IPS-NIHi7 (cell line): ENCODE data around the gene HSDL1.

Experiments
- DNase-seq: peaks from one replicate; pipeline ENCODE4 v3.0.0; 2012; ENCODE audit warnings: mixed read lengths; ENCODE audit errors: extremely low spot score

The HSDL1 gene

DNA sequence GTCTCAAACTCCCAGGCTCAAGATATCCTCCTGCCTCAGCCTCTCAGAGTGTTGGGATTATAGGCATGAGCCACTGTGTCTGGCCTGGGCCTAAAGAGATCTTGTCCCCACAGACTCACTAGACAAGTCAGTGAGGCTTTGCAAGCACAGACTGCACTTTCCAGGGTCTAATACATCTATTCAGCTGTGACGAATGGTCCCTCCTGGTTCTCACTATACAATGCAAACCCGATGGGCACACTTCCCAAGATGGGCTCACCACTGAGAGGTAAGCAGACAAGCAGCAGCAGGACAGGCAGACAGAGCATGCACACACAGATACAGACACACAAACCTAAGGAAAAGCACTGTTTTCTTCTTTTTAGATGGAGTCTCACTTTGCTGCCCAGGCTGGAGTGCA, 37.1 kb downstream of the HSDL1 start:
- no peak for DNase-seq

DNA sequence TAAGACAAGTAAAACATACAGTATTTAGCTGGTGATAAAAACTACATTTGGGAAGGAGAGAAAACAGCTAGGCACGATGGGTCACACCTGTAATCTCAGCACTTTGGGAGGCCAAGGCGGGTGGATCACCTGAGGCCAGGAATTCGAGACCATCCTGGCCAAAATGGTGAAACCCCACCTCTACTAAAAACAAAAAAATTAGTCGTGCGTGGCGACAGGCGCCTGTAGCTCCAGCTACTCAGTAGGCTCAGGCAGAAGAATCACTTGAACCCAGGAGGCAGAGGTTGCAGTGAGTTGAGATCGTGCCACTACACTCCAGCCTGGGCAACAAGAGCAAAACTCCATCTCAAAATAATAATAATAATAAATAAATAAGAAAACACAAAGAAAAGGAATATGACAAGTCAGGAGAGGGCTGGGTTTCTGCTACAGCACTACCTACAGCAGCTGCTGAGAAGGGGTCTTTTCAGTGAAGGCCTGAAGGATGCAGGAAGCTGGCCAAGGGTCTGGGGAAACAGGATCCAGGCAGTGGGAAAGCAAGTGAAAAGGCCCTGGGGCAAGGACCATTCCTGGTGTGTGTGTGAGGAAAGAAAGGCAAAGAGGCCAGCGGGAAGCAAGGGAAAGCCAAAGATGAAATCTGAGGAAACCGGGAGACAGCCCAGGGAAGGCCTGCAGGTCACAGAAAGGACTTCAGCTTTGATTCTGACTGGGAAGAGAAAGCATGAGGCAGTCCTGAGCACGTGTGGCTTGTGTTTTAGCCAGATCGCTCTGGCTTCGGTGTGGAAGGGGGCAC, 38.8 kb downstream of the HSDL1 start:
- no peak for DNase-seq

DNA sequence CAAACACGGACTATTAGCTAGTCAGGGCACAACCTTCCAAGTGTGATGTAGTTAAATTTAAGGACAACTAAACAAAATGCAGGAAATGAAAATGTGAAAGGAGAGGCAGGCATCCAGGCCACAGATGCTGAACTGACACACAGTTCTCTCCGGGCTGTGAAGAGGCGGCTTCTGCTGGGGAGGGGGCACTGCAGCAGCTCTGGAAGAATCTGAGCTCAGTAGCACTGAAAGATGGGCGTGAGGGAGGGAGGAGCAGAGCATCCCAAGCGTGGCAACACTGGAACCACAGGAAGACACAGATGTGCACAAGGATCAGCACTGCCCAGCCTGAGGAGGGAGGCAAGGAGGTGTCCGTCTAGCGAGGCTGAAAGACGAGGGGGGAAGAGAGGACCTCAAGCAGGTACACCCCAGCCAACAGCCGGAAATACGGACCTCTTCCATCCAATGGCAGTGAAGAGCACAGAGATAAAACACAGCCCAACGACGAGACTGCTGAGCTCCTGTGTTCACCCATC, 39.6 kb downstream of the HSDL1 start:
- DNase-seq: no peak

DNA sequence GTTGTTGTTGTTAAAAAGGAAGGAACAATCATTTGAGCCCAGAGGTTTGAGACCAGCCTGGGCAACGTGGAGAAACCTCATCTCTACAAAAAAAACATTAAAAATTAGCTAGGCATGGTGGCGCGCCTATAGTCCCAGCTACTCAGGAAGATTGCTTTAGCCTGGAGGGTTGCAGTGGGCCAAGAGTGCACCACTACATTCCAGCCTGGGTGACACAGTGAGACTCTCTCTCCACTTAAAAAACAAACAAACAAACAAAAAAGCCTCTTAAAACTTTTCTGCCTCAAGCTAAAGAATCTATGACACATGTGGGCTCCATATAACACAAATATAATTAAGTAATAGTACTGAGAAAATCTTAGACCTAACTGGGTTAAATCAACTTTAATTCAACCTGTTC, 40.7 kb downstream of the HSDL1 start:
- no peak for DNase-seq

DNA sequence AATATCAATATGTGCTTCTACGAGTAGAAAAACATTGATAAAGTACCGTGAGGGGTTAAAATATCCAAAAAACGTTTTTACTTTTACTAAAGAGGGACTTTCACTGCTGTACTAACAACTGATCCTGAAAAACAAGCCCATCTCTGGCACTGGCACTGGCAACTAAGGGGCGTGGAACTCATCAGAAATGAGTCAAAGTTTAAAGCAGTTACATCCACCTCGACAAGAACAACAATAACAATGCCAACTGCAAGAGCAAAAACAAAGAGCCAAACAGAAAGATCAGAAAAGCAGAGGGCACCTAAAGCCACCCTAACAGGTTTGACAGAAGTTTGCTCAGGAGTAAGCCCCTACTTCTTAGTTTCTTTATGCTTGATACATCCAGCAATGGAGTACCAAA, 41.3 kb downstream of the HSDL1 start:
- DNase-seq: no peak

DNA sequence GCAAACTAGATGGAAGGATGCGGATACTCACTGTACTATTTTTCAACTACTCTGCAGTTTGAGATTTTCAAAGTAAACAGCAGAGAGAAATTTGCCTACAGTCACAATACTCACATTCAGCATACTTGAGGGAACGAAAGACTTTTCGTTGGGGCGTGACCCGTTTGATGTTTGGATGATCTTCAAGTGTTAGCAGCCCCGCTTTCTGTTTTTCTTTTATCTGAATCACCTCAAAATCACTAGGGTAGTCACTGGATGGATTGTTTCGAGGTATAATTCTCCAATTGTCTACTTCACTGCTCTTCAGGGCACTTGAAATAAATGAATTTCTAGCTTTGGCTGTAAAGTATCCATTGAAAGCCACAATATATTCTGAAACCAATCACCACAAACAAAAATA, 46.0 kb downstream of the HSDL1 start:
- no peak for DNase-seq

DNA sequence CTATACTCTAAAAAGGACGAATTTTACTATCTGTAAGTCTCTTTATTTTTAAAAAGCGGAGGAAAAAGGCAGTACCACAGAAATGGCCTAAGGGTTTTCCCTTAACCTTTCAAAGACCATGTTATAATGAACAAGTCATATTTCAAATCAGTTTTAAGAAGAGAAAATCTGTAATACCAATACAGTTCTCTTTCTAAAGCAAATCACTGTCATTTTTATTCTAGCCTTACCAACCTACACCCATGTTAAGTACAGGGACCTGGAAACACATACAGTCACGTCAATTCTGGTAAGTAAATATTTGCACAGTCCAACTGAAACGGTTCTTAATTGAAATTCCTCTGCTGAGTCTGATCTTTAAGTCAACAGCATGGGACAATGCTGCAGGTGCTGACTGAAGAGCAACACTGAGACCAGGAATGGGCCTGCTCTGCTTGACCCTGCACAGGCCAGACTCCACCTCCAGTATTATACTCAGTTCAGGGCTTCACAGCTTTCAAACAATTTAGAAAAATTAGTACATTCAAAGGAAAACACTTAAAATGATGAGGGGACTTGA, 48.5 kb downstream of the HSDL1 start:
- DNase-seq: no peak

DNA sequence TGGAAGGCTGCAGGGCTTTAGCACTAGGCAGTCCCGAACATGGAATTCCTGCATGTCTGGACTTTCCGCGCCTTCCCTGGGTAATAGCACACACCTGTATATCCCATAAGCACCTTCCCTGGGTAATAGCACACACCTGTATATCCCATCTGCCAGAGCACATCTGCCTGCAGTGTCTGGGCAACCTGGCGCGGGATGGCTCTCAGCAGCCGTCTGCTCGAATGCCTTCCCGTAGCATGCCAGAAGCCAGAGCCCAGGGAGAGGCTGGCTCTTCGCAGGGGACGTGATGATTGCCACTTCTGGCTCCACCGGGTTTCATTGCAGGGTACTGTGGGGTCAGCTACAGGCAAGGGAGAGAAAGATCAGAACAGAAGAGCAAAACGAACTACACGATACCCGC, 49.5 kb downstream of the HSDL1 start:
- DNase-seq: no peak

DNA sequence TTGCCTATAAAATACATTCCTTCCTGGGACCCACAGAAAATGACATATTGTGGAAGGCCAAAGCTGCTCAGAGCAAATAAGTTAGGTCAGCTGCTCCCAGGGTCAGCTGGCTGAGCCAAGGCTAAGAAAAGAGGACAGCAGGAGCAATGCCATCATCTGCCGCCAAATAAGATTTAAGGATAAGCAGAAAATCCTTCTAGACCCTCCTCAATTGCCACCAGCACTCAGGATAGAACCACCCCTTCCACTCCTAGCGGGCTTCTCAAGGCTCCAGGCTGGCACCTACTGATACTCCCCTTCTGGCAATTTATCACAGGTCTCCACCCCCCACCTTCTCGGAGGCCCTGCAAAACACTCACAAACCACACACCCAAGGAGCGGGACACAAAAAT, 51.1 kb downstream of the HSDL1 start:
- no peak for DNase-seq

DNA sequence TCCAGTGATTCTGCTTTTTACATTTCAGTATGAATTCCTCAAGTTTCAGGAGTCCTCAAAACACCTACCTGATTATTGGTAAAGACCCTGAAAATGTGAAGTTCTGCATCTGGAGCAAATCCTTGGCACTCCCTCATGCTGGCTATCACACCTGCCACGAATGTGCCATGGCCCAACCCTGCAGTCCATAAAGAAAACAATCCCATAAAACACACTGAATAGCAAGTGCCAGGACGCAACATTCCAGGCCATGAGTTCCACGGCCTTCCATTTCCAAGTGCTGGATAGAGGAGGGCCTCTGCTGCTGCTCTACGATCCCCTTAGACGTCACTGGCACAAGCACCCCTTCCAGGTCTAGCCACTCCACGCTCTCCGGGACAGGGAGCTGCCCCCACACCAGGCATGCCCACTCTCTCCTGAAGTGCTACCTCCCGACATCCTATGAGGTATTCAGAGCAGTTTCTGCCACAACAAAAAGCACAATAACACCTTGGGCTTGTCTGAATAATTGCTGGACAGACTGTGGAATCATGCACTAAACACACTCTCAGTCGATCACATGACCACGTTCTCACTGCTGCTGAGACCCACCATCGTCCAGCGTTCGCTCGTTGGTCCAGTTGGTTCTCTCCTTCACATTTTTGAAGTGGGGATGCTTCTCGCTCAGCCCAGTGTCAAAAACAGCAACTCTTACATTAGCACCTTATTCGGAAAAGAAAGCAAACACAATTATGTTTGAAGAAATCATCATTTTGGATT, 51.7 kb downstream of the HSDL1 start:
- no peak for DNase-seq

DNA sequence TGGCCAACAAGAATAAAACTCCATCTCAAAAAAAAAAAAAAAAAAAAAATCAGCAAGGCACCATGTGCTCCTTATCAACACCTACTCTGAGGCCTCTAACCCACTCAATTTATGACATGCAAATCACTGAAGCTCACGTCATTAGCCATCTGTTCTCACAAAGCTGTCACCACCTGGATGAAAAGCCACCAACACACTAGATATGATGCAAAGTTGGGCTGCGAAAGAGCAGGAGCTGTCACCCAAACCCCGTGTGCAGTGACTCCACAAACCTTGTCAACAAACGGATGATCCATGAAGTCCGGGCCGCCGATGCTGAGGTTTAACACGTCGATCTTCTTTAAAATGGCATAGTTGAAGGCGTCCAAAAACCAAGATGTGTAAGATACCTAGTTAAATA, 53.5 kb downstream of the HSDL1 start:
- DNase-seq: no peak

DNA sequence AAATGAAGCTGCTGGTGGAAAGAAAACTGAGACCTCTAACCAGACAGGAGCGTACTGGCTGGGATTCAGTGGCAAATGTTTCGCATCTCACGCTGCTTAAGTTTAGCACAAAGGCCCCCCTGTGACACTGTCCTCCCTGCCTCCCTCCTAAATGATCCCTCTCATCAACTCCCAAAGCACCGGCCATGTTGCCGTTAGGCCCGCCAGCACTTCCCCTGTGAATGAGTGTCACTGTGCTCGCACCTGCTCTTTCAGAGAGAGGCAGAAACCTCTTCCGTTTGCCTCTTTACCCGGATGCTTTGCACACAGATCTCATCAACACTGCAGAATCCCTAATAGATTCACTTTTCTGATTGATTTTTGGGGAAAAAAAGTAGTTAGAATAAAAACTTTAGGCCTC, 54.8 kb downstream of the HSDL1 start:
- DNase-seq: no peak

DNA sequence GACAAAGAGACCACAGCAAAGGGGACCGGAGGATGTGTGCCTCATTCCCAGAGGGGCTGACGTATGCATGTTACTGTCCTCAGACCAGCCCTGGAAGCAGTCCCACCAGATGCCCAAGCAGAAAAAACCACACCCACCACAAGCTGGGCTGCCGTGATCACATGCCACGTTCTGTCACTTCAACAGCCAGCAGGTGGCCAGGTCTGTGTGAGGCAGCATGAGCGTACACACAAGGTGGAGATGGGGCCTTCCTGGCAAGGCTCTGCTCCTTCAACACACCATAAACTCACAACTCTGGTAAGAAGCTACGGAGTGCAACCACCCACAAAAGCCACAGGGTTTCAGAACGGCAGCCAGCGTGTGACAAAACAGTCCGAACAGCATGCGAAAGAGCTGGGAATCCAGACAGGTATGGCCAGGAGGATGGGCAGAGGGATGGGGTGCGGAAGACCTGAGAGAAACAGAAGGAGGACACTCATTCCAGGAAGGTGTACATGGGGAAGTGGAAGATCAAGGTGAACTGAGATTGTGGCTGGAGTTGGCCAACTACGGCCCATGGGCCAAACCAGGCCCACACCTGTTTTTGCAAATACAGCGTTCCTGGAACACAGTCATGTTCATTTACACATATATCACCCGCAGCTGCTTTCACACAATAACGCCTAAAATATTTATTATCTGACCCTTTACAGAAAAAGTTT, 56.1 kb downstream of the HSDL1 start:
- no peak for DNase-seq

DNA sequence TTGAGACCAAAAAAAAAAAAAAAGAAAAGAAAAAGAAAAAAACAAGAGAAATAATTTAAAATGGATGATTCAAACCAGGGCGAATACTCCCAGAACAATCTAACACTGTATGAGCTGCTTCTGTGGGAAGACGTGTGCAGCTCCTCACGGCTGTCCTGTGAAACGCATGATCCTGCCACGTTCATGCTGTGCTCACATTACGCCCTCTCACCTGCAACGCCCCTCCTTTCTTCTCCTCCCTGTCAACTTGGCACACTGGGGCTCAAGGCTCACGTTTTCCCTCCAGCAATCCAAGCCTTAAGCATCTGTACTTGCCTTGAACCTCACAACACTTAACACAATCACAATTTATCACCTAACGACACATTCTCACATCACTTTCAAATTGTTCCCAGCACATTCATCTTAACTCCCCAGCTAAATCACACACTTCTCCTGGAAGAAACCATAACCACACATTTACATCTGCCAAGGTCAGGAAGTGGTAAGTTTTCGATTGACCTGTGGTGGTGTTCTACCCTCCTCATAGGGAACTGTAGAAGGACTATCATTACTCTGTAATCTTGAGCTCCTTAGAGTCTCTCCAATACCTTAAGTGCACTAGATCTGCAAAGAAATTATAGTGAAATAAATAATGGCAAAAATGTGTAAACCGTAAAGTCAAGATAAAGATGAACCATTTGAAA, 57.4 kb downstream of the HSDL1 start:
- DNase-seq: no peak

DNA sequence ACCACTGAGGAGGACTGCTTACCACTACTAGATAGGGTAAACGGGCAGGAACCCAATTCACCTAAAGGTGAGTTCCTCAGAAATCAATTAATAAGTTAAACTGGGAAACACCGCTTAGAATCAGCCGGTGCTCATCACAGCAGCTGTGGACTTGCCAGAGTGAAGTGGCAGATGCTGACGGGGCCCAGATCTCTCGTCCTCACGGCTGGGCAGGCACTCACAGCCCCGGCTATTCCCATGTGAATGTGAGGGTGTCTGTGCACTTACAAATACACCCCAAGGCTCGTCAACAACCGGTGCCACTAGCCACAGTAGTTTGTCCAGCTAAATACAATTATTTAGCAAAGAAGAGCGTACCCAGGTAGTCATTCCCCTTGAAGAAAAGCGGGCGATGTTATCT, 58.0 kb downstream of the HSDL1 start:
- no peak for DNase-seq

DNA sequence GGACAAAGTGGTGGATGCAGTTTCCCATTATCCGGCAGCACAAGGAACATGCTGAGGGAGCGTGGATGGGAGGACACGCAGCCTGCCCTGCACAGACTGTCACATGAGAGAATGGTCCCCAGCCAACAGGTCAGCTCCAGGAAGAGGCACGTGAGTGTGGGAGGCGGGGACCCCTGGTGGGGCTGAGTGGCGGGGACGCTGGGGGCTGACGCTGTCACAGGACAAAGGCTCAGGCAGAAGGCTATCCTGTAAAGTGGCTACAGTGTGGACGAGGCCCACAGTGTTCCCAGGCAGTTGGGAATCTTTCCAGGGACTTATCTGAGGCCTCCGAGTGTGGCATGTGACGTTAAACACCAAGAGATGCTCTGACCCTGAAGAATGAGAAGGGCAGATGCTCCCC, 58.6 kb downstream of the HSDL1 start:
- DNase-seq: no peak

DNA sequence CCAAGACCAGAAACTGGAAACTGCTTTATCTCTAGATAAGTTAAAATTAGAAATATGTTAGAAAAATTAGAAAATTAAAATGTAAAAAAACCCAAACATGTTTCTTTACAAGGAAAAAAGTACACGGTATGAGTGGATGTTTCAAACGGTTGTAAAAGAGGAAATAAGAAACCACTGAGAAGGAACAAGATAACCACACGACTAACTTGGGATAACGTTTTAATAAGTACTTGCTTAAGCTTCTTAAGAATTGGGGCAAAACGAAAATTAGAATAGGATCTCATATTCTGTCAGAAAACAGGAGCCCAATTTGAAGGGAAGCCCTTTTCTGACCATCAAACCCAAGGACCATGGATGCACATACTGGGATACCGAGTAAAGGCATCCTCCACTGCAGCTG, 59.2 kb downstream of the HSDL1 start:
- no peak for DNase-seq

DNA sequence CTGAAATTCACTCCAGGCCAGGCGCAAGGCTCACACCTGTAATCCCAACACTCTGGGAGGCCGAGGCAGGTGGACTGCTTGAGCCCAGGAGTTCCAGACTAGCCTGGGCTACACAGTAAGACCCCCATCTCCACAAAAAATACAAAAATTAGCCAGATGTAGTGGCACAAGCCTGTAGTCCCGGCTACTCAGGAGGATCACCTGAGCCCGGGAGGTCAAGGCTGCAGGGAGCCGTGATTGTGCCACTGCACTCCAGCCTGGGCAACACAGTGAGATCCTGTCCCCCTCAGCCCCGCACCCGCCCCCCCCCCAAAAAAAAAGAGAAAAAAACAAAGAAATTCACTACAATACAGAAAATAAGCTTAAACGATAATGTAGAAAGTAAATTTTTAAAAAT, 59.7 kb downstream of the HSDL1 start:
- no peak for DNase-seq

DNA sequence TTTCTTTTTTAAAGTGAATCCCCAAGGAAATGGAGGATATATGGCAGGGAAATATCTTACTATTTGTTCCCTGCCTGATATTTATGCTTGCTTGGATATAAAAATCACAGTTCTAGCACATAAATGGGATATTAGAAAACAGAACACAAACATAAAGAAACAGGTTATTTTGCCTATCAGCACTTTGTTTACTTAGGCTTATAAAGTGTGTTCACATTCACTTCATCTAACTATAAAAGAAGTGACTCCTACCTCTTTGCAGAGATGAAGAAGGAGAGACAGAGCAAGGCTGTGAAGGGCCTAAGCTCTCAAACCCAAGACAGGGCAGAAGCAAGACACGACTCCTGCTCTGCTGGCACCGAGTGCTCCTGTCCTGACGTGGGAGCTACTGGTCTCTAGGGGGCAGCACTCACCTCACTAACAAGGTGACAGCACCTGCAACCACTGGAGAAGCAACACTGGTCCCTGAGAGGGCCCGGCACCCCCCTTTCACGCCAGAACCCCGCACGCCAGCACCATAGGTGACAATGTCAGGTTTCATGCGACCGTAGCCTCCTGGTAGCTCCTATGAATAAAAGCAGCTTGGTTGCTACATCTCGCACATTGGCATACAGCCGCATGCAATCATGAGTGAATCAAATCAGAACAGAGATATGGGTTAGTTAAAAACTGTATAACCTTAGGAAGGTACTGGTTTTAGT, 60.3 kb downstream of the HSDL1 start:
- peak; percentile 92 for DNase-seq

DNA sequence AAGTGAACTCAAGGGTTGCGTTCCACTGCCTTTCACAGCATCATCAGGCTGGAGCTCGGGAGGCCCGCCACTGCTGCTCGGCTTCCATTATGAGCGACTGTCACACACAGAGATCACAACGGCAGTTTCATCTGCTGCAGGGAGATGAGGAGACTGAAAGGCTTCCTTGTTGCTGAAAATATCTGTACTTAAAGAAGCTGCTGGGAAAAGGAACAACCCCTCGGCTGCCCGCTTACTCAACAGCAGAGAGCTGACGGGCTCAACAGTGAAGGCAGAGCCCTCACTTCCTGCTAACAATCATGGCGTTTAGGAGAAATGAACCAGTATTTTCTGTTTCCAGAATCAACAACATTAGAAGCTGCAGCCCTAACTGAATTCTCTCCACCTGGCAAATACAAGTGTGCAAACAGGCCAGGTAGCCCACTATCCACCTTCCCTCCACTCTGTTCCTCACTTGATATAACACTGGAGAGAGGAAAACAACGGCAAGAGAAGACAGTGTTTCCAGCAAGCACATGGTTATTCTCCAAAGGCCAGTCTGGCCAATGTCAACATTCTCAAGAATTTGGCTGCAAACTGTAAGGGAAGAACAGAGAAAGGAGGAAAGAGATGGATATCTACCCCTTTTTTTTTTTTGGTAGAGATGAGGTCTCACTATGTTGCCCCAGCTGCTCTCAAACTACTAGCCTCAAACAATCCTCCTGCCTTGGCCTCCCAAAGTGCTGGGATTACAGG, 62.0 kb downstream of the HSDL1 start:
- no peak for DNase-seq
